ENCODE results near the gene AP3D1.

GRCh38 chr19:2115324-2115723 is 36.0 kb downstream of the AP3D1 start:
- TF ChIP-seq GATA2 (IDR thresholded peaks at IDR 0.05; ENCODE audit: low read depth, low read length) (no peak), GATA3 (IDR thresholded peaks at IDR 0.05; ENCODE audit: low read depth, low read length) (no peak)

Measured in SH-SY5Y (cell line).